ENCODE measurements around the gene NOXO1. TPM values are rescaled to one million over a fixed set of nuclear protein-coding genes. Genes with fewer than 3 reads are reported as not detected.
"Not testable (repeated sequence)": the region's sequence is repeated elsewhere in the genome, so short reads cannot be mapped to it uniquely, and the experiment has no call there.

Gene NOXO1
- total and polyA plus RNA-seq, 2 experiments from 2014 or later: 2.0 to 2.6 TPM

DNA sequence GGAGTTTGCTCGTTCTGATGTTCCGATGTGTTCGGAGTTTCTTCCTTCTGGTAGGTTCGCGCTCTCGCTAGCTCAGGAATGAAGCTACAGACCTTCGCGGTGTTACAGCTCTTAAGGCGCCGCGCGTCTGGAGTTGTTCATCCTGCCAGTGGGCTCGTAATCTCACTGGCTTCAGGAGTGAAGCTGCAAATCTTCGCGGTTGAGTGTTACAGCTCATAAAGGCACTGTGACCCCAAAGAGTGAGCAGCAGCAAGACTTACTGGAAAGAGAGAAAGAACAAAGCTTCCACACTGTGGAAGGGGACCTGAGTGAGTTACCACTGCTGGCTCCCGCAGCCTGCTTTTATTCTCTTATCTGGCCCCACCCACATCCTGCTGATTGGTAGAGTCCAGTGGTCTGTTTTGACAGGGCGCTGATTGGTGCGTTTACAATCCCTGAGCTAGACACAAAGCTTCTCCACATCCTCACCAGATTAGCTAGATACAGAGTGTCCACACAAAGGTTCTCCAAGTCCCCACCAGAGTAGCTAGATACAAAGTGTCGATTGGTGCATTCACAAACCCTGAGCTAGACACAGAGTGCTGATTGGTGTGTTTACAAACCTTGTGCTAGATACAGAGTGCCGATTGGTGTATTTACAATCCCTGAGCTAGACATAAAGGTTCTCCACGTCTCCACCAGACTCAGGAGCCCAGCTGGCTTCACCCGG, 23.7 kb downstream of the NOXO1 start:
- ATAC-seq; H3K9me2 ChIP-seq (ENCODE audit: insufficient read depth); H3K27ac ChIP-seq (ENCODE audit: low read depth); H3K27me3 ChIP-seq (ENCODE audit: insufficient read depth); H3K4me2 ChIP-seq; H3K9me3 Mint-ChIP-seq; H3K4me3 Mint-ChIP-seq; H3K36me3 ChIP-seq (ENCODE audit: insufficient read depth); H4K20me1 ChIP-seq (replicated peaks; ENCODE audit: insufficient read depth); DNase-seq (ENCODE audit: low spot score); H3K27ac Mint-ChIP-seq; H2AFZ ChIP-seq: not testable (repeated sequence)
- H3K36me3 Mint-ChIP-seq (ENCODE audit: low read depth): peaks cover 24% of the 10 kb centered on the region
- Histone ChIP-seq H3F3A (replicated peaks; ENCODE audit: low read depth) (peaks cover 33% of the 10 kb centered on the region), H3K79me2 (replicated peaks; ENCODE audit: insufficient read depth) (peaks cover 13% of the 10 kb centered on the region), H3K4me3 (peak overlapping the region; percentile 89; the same call in 1 of the 2 replicates), H3K4me1 (ENCODE audit: insufficient read depth) (peaks cover 20% of the 10 kb centered on the region; the same call in 1 of the 2 replicates)
- peaks cover 22% of the 10 kb centered on the region for H3K4me1 Mint-ChIP-seq
- H3K27me3 Mint-ChIP-seq (ENCODE audit: insufficient read depth, low read depth, poor library complexity): peaks cover 36% of the 10 kb centered on the region

GRCh38 chr16:1953734-1954133, 27.5 kb downstream of the NOXO1 start:
- Mint-ChIP-seq H3K36me3 (ENCODE audit: low read depth) (no peaks in the 10 kb centered on the region), H3K4me3 (no peak overlapping the region), H3K27ac (no peak overlapping the region), H3K27me3 (ENCODE audit: insufficient read depth, low read depth, poor library complexity) (peaks cover 6% of the 10 kb centered on the region), H3K9me3 (no peaks in the 10 kb centered on the region), H3K4me1 (no peaks in the 10 kb centered on the region; the same call in 2 of the 3 replicates)
- DNase-seq (ENCODE audit: low spot score): no peak
- H3K4me3 ChIP-seq: no peak overlapping the region
- ATAC-seq: no peak
- peaks cover 7% of the 10 kb centered on the region for H3F3A ChIP-seq (replicated peaks; ENCODE audit: low read depth)
- no peaks in the 10 kb centered on the region for H4K20me1 ChIP-seq (replicated peaks; ENCODE audit: insufficient read depth)
- H2AFZ ChIP-seq: no peak overlapping the region
- H3K9me2 ChIP-seq (ENCODE audit: insufficient read depth): no peaks in the 10 kb centered on the region
- H3K27ac ChIP-seq (ENCODE audit: low read depth): no peak overlapping the region
- H3K4me1 ChIP-seq (ENCODE audit: insufficient read depth): no peaks in the 10 kb centered on the region; the same call in 1 of the 2 replicates
- H3K36me3 ChIP-seq (ENCODE audit: insufficient read depth): no peaks in the 10 kb centered on the region
- TF ChIP-seq, protein P1, sequence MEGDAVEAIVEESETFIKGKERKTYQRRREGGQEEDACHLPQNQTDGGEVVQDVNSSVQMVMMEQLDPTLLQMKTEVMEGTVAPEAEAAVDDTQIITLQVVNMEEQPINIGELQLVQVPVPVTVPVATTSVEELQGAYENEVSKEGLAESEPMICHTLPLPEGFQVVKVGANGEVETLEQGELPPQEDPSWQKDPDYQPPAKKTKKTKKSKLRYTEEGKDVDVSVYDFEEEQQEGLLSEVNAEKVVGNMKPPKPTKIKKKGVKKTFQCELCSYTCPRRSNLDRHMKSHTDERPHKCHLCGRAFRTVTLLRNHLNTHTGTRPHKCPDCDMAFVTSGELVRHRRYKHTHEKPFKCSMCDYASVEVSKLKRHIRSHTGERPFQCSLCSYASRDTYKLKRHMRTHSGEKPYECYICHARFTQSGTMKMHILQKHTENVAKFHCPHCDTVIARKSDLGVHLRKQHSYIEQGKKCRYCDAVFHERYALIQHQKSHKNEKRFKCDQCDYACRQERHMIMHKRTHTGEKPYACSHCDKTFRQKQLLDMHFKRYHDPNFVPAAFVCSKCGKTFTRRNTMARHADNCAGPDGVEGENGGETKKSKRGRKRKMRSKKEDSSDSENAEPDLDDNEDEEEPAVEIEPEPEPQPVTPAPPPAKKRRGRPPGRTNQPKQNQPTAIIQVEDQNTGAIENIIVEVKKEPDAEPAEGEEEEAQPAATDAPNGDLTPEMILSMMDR (conservative IDR thresholded peaks at IDR 0.05; ENCODE audit: low read depth in 2 of 2): no peak
- H3K4me2 ChIP-seq: no peak overlapping the region
- no peaks in the 10 kb centered on the region for H3K79me2 ChIP-seq (replicated peaks; ENCODE audit: insufficient read depth)
- H3K27me3 ChIP-seq (ENCODE audit: insufficient read depth): no peaks in the 10 kb centered on the region

DNA sequence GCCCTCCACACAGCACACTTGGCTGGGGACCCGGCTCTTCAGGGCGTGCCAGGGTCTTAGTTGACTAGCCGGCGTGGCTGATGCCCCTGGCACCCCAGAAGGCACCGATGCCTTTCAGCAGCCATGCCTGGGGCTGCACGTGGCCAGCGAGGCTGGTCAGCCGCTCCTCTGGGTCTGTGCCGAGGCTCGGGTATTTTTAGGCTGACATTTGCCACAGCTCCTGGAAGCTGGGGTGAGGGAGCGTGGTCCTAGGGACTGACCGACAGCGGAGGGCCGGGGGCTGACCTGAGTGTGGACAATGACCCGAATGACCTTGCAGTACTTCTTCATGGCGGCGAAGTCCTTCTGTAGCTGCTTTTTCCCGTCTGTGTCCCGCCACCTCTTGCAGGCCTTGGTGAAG, 30.7 kb downstream of the NOXO1 start:
- H3K4me1 Mint-ChIP-seq: no peaks in the 10 kb centered on the region; the same call in 2 of the 3 replicates
- H3K4me1 ChIP-seq (ENCODE audit: insufficient read depth): no peaks in the 10 kb centered on the region
- no peak overlapping the region for H3K4me3 ChIP-seq
- H3K27me3 Mint-ChIP-seq (ENCODE audit: insufficient read depth, low read depth, poor library complexity): peaks cover 3% of the 10 kb centered on the region
- no peaks in the 10 kb centered on the region for H3K36me3 ChIP-seq (ENCODE audit: insufficient read depth)
- H4K20me1 ChIP-seq (replicated peaks; ENCODE audit: insufficient read depth): no peaks in the 10 kb centered on the region
- no peak overlapping the region for H2AFZ ChIP-seq
- H3K27me3 ChIP-seq (ENCODE audit: insufficient read depth): no peaks in the 10 kb centered on the region
- DNase-seq (ENCODE audit: low spot score) (no peak), ATAC-seq (no peak)
- no peaks in the 10 kb centered on the region for H3K9me2 ChIP-seq (ENCODE audit: insufficient read depth)
- H3F3A ChIP-seq (replicated peaks; ENCODE audit: low read depth): no peaks in the 10 kb centered on the region
- no peaks in the 10 kb centered on the region for H3K79me2 ChIP-seq (replicated peaks; ENCODE audit: insufficient read depth)
- no peak overlapping the region for H3K27ac Mint-ChIP-seq
- no peaks in the 10 kb centered on the region for H3K36me3 Mint-ChIP-seq (ENCODE audit: low read depth)
- no peak overlapping the region for H3K4me2 ChIP-seq
- H3K27ac ChIP-seq (ENCODE audit: low read depth): no peak overlapping the region
- H3K9me3 Mint-ChIP-seq: no peaks in the 10 kb centered on the region
- no peak overlapping the region for H3K4me3 Mint-ChIP-seq
- no peak for TF ChIP-seq JUNB (IDR thresholded peaks at IDR 0.05; ENCODE audit: unreplicated experiment)
- no peak for TF ChIP-seq EZH2 (IDR thresholded peaks at IDR 0.05; ENCODE audit: low read depth, unreplicated experiment)
- no peak for TF ChIP-seq REST (IDR thresholded peaks at IDR 0.05; ENCODE audit: unreplicated experiment)
- no peak for TF ChIP-seq ZNF114 (CRISPR knock-in tag; IDR thresholded peaks at IDR 0.05)
- TF ChIP-seq, protein P1 (conservative IDR thresholded peaks at IDR 0.05; ENCODE audit: low read depth in 2 of 2): no peak
- no peak for TF ChIP-seq ZNF331 (CRISPR knock-in tag; IDR thresholded peaks at IDR 0.05; ENCODE audit: low read depth)
- no peak for TF ChIP-seq EZH2phosphoT487 (IDR thresholded peaks at IDR 0.05; ENCODE audit: unreplicated experiment)
- TF ChIP-seq STAT1 (IDR thresholded peaks at IDR 0.05; ENCODE audit: unreplicated experiment): no peak
- TF ChIP-seq CREB1 (CRISPR knock-in tag; IDR thresholded peaks at IDR 0.05; ENCODE audit: low read depth): no peak
- TF ChIP-seq POLR2AphosphoS5 (IDR thresholded peaks at IDR 0.05; ENCODE audit: low read depth): no peak
- TF ChIP-seq NANOG (IDR thresholded peaks at IDR 0.05; ENCODE audit: borderline replicate concordance): no peak

Data from GM23338 (cell line).